NT2/D1 (cell line): ENCODE results near the gene CPA1.

Source experiments
- YY1 ChIP-seq: IDR thresholded peaks from 2 replicates; pipeline ENCODE4 v1.6.1; 2011; ENCODE audit not compliant: insufficient read length, insufficient read depth
- ZNF274 ChIP-seq: IDR thresholded peaks from 2 replicates; pipeline ENCODE4 v1.6.1; 2011; ENCODE audit warnings: mild to moderate bottlenecking, low read depth, low read length

DNA sequence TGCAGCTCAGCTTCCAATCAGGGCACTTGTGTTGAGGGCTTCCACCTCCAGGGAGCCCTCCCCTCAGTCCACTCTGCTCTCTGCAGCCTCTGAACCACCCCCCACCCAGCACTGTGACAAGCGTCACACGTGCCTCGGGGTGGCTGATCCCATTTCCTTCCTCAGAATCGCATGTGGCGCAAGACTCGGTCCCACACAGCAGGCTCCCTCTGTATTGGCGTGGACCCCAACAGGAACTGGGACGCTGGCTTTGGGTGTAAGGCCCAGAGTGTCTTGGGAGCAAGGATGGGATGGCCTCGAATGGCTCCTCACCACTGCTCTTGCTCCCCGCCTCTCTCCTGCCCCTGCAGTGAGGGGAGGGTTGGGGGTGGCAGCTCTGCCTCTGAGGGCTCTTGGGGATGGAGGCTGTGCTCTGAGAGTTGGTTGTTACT, 4.1 kb downstream of the CPA1 start:
- TF ChIP-seq ZNF274 (no peak), YY1 (no peak)
